ENCODE measurements around the gene CLP1.
"Not testable (repeated sequence)": the region's sequence is repeated elsewhere in the genome, so short reads cannot be mapped to it uniquely, and the experiment has no call there.

Gene CLP1

GRCh38 chr11:57641011-57641807 lies 16.4 kb upstream of the CLP1 start:
- DNase-seq: peak; percentile 25

- no peak for DNase-seq
These were observed 13.8 kb upstream of the CLP1 start for GRCh38 chr11:57643802-57644201.

GRCh38 chr11:57644748-57645688 lies 12.5 kb upstream of the CLP1 start:
- peak; percentile 12 for DNase-seq

GRCh38 chr11:57645689-57646085 lies 11.9 kb upstream of the CLP1 start:
- DNase-seq: no peak

- no peak for DNase-seq
These were observed 11.3 kb upstream of the CLP1 start for GRCh38 chr11:57646194-57646798.

- DNase-seq: no peak
These were observed 10.7 kb upstream of the CLP1 start for GRCh38 chr11:57646799-57647303.

GRCh38 chr11:57647372-57647771 lies 10.2 kb upstream of the CLP1 start:
- DNase-seq: no peak

GRCh38 chr11:57647960-57648800 lies 9.4 kb upstream of the CLP1 start:
- DNase-seq: no peak

GRCh38 chr11:57648801-57649735 lies 8.5 kb upstream of the CLP1 start:
- no peak for DNase-seq

GRCh38 chr11:57649826-57650738 lies 7.5 kb upstream of the CLP1 start, which contains the start of gene YPEL4:
YPEL4 (minus strand) TSS chr11:57649912; CDS start chr11:57647107, 2,805 bp downstream.
- DNase-seq: no peak

GRCh38 chr11:57650739-57651090 lies 6.8 kb upstream of the CLP1 start:
- no peak for DNase-seq

- no peak for DNase-seq
These were observed 6.2 kb upstream of the CLP1 start for GRCh38 chr11:57651408-57651807.

GRCh38 chr11:57652230-57652629 lies 5.3 kb upstream of the CLP1 start:
- DNase-seq: not testable (repeated sequence)

- no peak for DNase-seq
These were observed 4.9 kb upstream of the CLP1 start for GRCh38 chr11:57652662-57653061.

- no peak for DNase-seq
These were observed 4.4 kb upstream of the CLP1 start for GRCh38 chr11:57653163-57653562.

GRCh38 chr11:57656885-57657193 lies 723 bp upstream of the CLP1 start:
- no peak for DNase-seq

GRCh38 chr11:57658023-57658361 lies 430 bp downstream of the CLP1 start:
- DNase-seq: no peak

GRCh38 chr11:57659669-57660068 lies 2.1 kb downstream of the CLP1 start:
- no peak for DNase-seq

GRCh38 chr11:57662893-57663292 lies 5.3 kb downstream of the CLP1 start:
- DNase-seq: no peak

- DNase-seq: no peak
These were observed 6.4 kb downstream of the CLP1 start for GRCh38 chr11:57663975-57664374.
